CD4-positive, alpha-beta T cell treated with Interleukin-21 for 1 hour (primary cell): ENCODE results near the gene ADGRE1.
A peak's percentile ranks its signal among the peaks of the same experiment; 100 is the strongest.

Source experiments
- DNase-seq: peaks from one replicate; pipeline ENCODE4 v3.0.0-alpha.2; 2020

Gene ADGRE1

GRCh38 chr19:6886277-6886897, 992 bp upstream of the ADGRE1 start:
- DNase-seq = no peak

- no peak for DNase-seq
Observed at GRCh38 chr19:6888967-6889366, 1.6 kb downstream of the ADGRE1 start.

- DNase-seq = peak; percentile 41
Observed at GRCh38 chr19:6890401-6890913, 3.1 kb downstream of the ADGRE1 start.

DNA sequence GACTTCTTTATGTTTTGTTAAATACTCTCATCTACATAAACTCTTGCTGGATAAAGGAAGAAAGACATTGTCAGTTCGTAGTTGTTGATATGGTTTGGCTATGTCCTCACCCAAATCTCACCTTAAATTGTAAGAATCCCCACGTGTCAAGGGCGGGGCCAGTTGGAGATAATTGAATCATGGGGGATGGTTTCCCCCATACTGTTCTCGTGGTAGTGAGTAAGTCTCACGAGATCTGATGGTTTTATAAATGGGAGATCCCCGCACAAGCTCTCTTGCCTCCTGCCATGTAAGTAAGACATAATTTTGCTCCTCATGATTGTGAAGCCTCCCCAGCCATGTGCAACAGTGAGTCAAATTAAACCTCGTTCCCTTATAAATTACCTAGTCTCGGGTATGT, 3.6 kb downstream of the ADGRE1 start:
- peak; percentile 53 for DNase-seq

DNA sequence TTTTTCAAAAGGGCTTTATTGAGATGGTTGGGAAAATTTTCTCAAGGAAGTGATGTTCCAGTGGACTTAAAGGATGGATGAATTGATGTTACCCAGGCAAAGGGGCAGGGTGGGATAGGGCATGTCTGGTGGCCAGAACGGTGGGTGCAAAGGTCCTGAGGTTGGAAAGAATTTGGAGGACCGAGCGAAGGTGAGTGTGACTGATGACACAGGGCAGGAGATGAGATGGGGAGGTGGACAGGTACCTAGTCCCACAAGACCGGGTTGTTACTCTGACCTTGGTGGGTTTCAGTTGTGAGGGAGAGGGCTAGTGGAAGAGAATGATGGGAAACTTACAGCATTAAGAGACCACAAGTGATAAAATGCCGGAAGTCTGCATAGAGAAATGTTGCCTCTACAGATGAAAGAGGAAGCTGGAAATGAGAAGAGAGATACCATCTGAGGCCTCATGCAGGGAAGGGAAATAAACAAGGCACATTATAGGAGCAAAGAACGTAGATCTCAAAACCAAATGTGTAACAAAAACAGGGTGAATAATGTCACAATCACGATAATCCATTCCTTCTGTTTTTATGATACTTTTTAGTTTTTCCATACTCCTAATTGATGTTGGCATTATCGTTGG, 4.5 kb downstream of the ADGRE1 start:
- peak; percentile 41 for DNase-seq

GRCh38 chr19:6894313-6894712, 6.9 kb downstream of the ADGRE1 start:
- no peak for DNase-seq

DNA sequence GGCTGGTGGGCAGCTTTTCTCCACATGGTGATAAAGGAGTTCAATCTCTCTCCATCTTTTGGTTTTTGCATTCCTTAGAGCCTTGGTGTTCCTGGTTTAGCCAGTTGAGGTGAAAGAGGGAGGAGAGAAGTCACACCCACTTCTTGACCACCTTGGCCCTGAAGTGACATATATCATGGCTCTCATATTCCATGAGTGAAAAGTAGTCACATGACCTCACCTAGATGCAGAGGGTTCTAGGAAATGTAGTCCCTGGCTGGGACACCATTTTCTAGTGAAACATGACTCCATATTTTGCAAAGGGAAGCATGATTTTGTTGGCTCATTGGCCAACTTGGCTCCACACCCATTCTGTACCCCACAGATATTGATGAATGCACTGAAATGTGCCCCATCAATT, 16.1 kb downstream of the ADGRE1 start:
- DNase-seq = no peak

- no peak for DNase-seq
Observed at GRCh38 chr19:6906559-6907060, 19.2 kb downstream of the ADGRE1 start.

DNA sequence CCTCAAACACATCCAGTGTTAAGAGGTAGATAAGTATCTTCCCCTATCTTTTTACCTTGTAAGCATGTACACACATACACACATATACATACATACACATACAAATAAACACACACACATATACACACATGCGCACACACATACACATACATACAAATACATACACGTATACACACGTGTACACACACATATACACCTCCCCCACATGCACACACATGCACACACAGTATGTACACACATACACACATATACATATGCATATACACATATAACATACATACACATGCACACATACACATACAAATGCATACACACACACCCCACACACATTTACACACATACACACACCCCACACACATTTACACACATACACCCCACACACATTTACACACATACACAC, 24.1 kb downstream of the ADGRE1 start:
- DNase-seq = no peak

- no peak for DNase-seq
Observed at GRCh38 chr19:6914321-6914720, 26.9 kb downstream of the ADGRE1 start.

DNA sequence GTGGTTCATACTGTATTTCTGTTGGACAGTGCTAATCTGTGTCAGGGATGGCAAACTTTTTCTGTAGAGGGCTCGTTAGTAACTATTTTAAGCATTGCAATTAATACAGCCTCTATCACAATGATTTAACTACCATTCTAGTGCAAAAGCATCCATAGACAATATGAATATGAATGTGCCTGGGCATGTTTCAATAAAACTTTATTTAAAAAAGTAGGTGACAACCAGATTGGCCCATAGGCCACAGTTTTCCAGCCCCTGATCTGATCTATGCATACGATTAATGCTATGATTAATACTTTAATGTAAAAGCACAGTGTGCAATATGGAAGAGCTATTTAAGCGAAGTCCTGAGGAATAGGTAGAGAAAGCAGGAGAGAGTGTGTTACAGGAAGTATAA, 29.6 kb downstream of the ADGRE1 start:
- DNase-seq = no peak

DNA sequence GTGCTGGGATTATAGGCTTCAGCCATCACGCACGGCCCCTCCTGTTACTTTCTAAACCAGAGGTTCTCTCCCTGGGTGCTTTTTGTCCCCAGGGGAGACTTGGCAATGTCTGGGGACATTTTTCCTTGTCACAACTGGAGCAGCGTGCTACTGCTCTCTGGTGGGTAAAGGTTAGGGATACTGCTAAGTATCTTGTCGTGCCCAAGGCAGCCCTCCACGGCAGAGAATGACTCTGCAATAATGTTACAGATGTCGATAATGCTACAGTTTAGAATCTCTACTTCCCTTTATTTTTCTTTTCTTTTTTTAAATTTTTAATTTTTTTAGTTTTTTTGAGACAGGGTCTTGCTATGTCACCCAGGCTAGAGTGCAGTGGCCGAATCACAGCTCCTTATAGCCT, 38.0 kb downstream of the ADGRE1 start:
- no peak for DNase-seq

- DNase-seq = peak; percentile 59
Observed at GRCh38 chr19:6925801-6926751, 38.7 kb downstream of the ADGRE1 start.

- no peak for DNase-seq
Observed at GRCh38 chr19:6930190-6930589, 42.8 kb downstream of the ADGRE1 start.

DNA sequence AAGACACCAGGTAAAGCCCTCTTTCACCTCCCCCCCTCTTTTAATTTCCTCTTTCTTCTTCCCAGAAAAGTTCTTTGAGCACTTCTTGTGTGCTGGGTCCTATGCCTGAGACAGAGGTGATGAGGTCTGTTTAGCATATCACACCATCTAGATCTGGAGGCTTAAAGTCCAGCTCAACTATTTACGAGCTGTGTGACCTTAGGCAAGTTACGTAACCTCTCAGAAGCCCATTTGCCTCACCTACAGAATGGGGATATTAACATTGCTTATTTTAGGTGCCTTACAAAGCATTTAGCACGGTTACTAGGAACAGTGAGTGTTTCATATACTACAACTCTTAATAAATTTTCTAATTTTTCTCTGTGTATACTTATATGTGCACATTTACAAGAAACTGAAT, 47.7 kb downstream of the ADGRE1 start:
- DNase-seq = no peak

- no peak for DNase-seq
Observed at GRCh38 chr19:6935618-6936017, 48.2 kb downstream of the ADGRE1 start.

GRCh38 chr19:6945733-6946132, 58.4 kb downstream of the ADGRE1 start:
- no peak for DNase-seq

DNA sequence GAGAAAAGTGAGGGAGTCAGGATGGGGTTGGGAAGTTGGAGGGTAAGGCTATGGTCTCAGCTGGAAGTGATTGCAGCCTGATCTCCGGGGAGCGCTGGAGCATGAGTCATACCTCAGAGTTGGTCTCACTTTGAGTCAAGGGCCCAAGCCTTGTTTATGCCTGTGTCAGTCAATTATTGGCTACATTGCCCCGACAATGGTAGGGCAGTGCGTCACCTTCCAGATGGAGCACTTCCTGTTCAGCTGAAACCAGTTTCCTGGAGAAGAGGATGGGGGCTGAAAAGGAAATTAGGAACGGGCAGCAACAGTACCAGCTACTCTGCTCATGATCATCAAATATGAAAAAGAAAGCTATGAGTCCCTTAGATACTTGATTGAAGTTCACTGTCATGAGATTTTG, 60.4 kb downstream of the ADGRE1 start:
- DNase-seq = no peak

DNA sequence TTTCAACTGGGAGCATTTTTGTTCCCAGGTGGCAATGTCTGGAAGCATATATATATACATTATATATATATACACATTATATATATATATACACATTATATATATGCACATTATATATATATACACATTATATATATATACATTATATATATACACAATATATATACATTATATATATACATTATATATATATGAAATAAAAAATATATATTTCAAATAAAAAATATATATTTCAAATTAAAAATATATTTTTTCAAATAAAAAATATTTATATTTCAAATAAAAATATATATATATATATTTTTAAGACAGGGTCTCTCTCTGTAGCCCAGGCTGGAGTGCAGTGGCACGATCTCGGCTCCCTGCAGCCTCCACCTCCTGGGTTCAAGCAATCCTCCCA, 61.5 kb downstream of the ADGRE1 start:
- DNase-seq = no peak

GRCh38 chr19:6952956-6953355, 65.6 kb downstream of the ADGRE1 start:
- no peak for DNase-seq

DNA sequence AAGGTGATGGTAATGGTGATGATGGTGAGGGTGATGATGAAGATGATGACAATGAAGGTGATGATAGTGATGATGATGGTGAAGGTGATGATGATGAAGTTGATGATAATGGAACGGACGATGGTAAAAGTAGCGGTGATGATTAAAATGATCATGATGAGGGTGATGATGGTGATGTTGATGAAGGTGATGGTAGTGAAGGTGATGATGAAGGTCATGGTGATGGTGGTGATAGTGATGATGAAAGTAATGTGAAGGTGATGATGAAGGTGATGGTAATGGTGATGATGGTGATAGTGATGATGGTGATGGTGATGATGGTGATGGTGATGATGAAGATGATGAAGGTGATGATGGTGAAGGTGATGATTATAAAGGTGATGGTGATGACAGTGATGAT, 67.7 kb downstream of the ADGRE1 start:
- no peak for DNase-seq

GRCh38 chr19:6956573-6956972, 69.2 kb downstream of the ADGRE1 start:
- DNase-seq = no peak

DNA sequence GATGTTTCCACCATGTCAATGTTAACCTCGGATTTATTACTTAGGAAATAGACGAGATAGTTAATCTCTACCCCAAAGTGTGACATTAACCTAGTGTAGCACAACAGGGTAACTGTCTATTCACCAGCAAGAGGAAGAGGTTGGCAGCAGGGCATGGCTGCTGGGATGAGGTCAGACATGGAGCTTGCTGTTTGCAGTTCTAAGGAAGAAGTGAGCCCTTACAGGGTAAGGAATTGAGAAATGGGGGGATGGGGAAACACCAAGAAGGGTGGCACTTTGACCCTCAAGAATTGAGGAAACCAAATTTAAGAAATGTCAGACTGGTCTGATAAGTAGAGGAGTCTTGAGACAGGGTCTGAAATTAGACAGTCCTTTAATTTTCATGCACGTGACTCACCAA, 71.4 kb downstream of the ADGRE1 start:
- no peak for DNase-seq
